Right lung (tissue), 10 donors: ENCODE measurements around the gene OR4K15. TPM values are rescaled to one million over a fixed set of nuclear protein-coding genes. Genes with fewer than 3 reads are reported as not detected.
"Not testable (repeated sequence)": the region's sequence is repeated elsewhere in the genome, so short reads cannot be mapped to it uniquely, and the experiment has no call there.

Source experiments
- DNase-seq, 2 donors: peaks; one replicate each; pipeline ENCODE4 v3.0.0-alpha.2; 2013
- long read RNA-seq, 8 donors: transcript quantifications; one replicate each; lab custom pipeline, GENCODE V29; 2026
- polyA plus RNA-seq, 5 donors: library from polyadenylated mRNA; unstranded; fragments of 120-200 nt; gene quantifications; one replicate each; pipeline versions ENCODE4 v1.2.1 to v1.2.3, GENCODE V29; 2013; ENCODE audit warnings: inconsistent platforms in 1 of 5, low replicate concordance in 1 of 5; ENCODE audit not compliant: insufficient read length in 5 of 5, insufficient read depth in 1 of 5

The OR4K15 gene, protein sequence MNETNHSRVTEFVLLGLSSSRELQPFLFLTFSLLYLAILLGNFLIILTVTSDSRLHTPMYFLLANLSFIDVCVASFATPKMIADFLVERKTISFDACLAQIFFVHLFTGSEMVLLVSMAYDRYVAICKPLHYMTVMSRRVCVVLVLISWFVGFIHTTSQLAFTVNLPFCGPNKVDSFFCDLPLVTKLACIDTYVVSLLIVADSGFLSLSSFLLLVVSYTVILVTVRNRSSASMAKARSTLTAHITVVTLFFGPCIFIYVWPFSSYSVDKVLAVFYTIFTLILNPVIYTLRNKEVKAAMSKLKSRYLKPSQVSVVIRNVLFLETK
- polyA plus RNA-seq: not detected
- long read RNA-seq, donor 1: 0 reads
- long read RNA-seq, donor 2: 0 reads
- long read RNA-seq, donor 3: 0 reads
- long read RNA-seq, donor 4: 0 reads
- long read RNA-seq, donor 5: 0 reads
- long read RNA-seq, donor 6: 0 reads
- long read RNA-seq, donor 7: 0 reads
- long read RNA-seq, donor 8: 0 reads

DNA sequence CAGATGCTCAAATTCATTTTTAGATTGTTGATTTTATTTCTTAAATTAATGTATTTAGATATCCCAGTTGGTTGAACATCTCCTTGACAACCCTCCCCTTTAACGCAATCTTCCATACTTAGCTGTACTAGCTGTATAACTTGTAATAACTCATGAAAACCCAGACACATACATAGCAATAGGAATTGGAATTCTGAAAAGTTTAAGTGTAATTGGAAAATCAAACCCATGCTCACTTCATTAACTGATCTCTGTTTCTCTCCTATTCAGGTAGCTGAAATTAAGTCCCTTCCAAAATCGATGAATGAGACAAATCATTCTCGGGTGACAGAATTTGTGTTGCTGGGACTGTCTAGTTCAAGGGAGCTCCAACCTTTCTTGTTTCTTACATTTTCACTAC, at the start of gene OR4K15:
OR4K15 (plus strand) TSS at position 301 of the 400 bp plus-strand sequence; CDS start at position 301, 0 bp downstream.
- DNase-seq: no peak

DNA sequence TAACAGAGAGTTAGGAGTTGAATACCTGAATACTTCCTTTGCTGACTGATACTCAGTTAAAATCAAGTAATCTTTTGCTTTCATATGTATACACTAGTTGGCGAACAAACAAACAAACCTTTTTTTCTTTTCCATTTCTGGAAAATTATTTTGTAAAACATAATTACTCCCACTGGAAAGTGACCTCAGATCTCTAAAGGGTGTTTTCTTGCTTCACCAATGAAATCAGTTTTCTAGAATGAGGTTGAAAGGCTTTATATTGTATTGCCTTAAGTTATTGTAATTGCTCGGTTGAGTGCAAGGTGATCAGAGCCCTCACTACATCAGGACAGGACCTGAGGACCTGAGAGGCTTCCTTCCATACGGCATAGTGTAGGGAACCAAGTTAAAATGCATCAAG, 44.8 kb upstream of the OR4K15 start, which contains the start of gene OR4K1:
OR4K1 (plus strand) TSS at position 301 of the 400 bp plus-strand sequence. CDS start 4,750 bp downstream, outside the sequence.
- DNase-seq: no peak

DNA sequence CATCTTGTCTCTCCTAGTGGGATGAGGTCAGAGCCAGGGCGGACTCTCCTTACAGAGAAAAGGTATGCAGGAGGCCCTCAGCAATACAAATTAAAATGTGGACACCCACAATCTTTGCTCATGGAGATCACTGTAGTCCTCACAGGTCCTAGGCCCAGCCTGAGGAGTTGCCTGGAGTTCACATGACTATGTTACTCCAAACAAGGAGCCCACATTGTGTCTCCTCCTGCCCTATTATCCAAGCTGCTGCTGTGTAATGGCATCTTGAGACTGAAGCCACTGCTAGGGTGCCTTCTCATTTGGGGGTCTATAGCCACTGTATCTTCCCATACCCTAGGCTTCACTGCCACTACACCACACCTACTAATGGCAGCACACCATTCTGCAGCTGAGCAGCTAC, 33.7 kb upstream of the OR4K15 start:
- DNase-seq: no peak

DNA sequence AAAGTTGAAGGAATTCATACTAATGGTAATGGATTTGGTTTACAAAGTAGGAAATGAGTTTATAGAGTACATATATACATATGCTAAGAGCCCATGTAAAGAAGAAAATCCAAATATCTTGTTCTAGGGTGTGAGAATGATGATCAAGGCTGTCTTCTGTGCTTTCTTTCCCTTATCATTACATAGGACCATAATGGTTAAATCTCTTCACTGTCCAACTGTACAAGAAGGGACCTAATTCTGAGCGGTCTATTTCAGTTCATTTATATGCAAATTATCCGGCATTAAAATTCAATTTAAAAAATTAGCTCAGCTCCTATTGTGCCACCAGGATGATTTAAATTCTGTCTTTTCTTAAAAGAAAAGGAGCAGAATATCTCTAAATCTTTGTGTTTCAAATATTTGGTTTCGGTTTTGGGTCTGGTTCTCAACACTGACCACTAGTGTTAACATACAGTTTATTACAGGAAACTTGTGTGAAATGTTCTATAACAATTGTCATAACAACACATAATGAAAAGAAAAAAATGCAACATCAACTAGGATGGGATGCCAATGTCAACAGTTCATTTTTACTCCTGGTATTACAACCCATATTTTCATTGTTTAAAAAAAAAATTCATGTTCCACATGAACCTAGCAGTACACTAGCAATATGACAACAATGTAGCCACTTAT, 27.8 kb upstream of the OR4K15 start:
- DNase-seq: no peak

DNA sequence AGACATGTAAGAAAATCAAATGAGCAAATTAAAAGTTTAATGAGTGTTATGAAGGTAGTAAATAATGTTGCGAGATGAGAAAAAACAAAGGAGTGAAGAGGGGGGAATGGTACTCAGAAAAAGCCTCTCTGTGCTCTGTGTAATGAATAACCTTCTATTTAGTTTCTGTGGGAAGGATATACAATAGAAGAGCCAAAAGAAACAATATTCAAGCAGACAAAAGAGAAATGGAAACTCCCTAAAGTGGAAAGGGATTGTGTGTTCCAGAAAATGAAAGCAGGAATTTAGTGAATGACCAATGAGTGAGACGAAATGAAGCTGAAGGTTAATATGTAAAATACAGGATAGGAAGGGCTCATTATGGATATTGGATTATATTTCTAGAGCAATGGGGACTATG, 26.2 kb upstream of the OR4K15 start:
- DNase-seq: no peak

DNA sequence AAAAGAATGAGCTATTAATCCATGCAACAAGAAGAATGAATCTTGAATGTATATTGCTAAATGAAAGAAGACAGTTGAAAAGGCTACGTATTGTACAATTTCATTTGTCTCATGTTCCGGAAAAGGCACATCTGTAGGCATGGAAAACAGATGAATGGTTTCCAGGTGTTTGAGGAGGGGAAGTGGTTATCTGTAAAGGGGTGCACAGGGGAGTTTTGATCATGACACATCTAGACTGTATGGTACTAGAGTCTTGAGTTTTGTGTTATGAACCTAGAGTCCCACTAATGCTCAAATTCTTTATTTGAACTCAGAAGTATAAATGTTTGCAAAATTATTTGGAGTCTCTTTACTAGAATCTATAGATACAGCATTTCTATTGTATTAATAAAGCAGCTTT, 5.7 kb upstream of the OR4K15 start:
- DNase-seq: not testable (repeated sequence)

DNA sequence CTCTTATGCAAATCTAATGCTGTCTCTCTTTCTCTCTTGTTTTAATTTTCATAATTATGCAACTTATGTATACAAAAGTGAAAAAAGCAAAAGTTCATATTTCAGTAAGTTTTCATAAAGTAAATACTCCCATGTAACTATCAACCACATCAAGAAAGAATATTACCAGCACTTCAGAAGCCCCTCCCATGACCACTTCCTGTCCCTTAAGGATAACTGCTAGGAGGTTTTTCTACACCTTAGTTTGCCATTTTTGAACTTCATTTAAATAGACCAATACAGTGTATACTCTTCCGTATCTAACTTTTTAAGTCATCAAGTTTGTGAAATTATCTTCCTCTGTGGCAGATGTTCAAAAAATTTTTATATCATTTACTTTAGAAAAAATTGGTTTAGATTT, 547 bp upstream of the OR4K15 start:
- DNase-seq: no peak

DNA sequence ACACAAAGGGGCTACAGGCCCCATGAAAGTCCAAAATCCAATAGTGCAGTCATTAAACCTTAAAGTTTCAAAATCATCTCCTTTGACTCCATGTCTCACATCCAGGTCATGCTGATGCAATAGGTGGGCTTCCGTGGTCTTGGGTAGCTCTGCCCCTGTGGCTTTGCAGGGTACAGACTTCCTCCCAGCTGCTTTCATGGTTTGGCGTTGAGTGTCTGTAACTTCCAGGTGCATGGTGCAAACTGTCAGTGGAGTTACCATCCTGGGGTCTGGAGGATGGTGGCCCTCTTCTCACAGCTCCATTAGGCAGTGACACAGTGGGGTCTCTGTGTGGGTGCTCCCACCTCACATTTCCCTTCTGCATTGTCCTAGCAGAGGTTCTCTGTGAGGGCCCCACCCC, 18.0 kb downstream of the OR4K15 start:
- no peak for DNase-seq

DNA sequence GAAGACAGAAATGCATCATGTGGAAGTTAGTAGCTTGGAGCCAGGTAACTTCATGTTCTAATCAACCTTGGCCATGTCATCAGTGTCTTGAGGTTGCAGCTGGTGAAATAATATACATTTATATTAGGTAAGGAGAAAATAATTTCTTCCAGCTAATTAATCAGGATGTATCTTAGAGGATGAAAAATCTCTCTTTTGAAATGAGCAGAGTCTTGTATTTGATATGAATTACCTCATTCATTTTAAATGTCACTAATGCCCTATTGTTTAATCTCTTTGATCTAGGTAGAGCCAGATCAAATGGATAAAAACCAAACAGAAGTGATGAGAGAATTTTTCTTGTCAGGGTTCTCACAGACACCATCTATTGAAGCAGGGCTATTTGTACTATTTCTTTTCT, 26.5 kb downstream of the OR4K15 start, which contains the start of gene OR4Q2:
OR4Q2 (plus strand) TSS at position 301 of the 400 bp plus-strand sequence.
- no peak for DNase-seq

DNA sequence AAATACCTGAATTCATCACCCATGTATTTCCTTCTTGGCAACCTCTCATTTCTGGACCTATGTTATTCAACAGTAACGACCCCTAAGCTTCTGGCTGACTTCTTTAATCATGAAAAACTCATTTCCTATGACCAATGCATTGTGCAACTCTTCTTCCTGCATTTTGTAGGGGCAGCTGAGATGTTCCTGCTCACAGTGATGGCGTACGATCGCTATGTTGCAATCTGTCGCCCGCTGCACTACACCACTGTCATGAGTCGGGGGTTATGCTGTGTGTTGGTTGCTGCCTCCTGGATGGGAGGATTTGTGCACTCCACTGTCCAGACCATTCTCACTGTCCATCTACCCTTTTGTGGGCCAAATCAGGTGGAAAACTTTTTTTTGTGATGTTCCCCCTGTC, 26.9 kb downstream of the OR4K15 start:
- no peak for DNase-seq

DNA sequence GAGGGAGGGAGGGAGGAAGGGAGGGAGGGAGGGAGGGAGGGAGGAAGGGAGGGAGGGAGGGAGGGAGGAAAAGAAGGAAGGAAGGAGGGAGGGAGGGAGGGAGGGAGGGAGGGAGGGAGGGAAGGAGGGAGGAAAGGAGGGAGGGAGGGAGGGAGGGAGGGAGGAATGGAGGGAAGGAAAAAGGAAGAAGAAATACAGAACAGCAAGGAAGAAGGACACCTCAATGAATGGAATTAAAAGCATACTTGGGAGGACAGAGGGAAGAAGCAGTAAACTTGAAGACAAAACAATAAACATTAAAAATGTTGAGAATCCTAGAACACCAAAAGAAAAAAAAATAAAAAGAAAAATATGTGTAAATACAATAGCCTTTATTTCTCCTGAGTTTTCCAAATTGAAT, 32.8 kb downstream of the OR4K15 start:
- DNase-seq: no peak

DNA sequence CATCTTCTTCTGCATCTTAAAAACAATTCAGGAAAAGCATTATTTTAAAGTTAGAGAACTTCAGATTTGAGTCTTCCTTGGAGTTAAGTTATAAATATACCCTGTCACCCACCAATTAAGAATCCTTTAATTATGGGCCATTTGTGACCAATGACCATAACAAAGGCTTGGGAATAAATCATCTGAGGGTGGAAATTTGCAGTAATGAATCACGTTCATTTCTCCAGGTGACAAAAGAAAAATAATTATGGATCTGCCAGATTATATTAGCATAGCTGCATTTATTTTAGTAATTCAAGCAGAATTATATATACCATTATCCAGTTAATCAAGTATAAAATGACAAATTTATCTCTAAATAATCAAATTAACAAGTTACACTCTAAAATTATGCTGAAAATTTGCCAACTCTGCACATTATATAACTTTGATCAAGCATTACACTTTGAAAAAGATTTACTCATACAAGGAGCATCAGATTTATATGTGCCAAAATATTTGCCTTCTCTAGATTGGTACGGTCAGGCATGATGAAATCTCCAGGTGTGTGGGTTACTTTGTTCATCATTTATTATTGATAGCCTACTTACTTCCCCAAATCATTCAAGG, 44.0 kb downstream of the OR4K15 start, which contains the start of gene OR4K14:
OR4K14 (minus strand) TSS at position 51 of the 609 bp plus-strand sequence. CDS start 4,114 bp downstream, outside the sequence.
- no peak for DNase-seq

Other genes with a start within 250 kb of the OR4K15 start
- gene OR4Q3, start 232.0 kb upstream of the OR4K15 start, polyA plus RNA-seq: not detected
- not detected for gene OR4M1, start 202.1 kb upstream of the OR4K15 start, polyA plus RNA-seq
- gene OR4N2, start 171.8 kb upstream of the OR4K15 start, polyA plus RNA-seq: not detected
- gene OR4K2, start 100.4 kb upstream of the OR4K15 start, polyA plus RNA-seq: not detected
- not detected for gene OR4K5, start 55.0 kb upstream of the OR4K15 start, polyA plus RNA-seq
- gene OR4K1, start 44.7 kb upstream of the OR4K15 start, polyA plus RNA-seq: not detected
- gene OR4Q2, start 26.6 kb downstream of the OR4K15 start, polyA plus RNA-seq: not detected
- gene OR4K14, start 43.7 kb downstream of the OR4K15 start, polyA plus RNA-seq: not detected
- not detected for gene OR4K13, start 60.4 kb downstream of the OR4K15 start, polyA plus RNA-seq
- gene OR4L1, start 84.5 kb downstream of the OR4K15 start, polyA plus RNA-seq: not detected
- gene OR4K17, start 135.1 kb downstream of the OR4K15 start, polyA plus RNA-seq: under 1 TPM in 3 of 5 donors, not detected in 2; 0.06 to 0.12 (median 0.08) TPM
- gene OR4N5, start 163.2 kb downstream of the OR4K15 start, polyA plus RNA-seq: not detected
- gene OR11G2, start 215.3 kb downstream of the OR4K15 start, polyA plus RNA-seq: not detected
- gene OR11H6, start 248.1 kb downstream of the OR4K15 start, polyA plus RNA-seq: not detected